SK-N-SH (cell line): ENCODE results near the gene TBC1D16. TPM values are rescaled to one million over a fixed set of nuclear protein-coding genes. Genes with fewer than 3 reads are reported as not detected.

ENCODE experiments used
- CTCF ChIA-PET: fragments of 300-600, 350-600 bp; formaldehyde crosslinking; extraction: SDS; loops from one replicate; lab custom pipeline; 2021; lab: Yijun Ruan, JAX
- POLR2A ChIA-PET: fragments of 350-600 bp; sonication (Branson Sonifier 250); formaldehyde crosslinking; extraction: SDS; loops from one replicate; lab custom pipeline; 2020; ENCODE audit warnings: antibody characterized with exemption, inconsistent platforms; lab: Yijun Ruan, JAX
- DNase-seq: peaks from one replicate; pipeline ENCODE4 v3.0.0; 2012
- H2AFZ ChIP-seq: fragments of 200-600 bp; sonication (generic); 2 replicates; pipeline ENCODE4 v1.8.1; 2016; ENCODE audit warnings: antibody characterized with exemption, mild to moderate bottlenecking, low read depth
- H3F3A ChIP-seq: fragments of 200-600 bp; sonication (generic); replicated peaks from 2 replicates; pipeline ENCODE3; 2016; ENCODE audit warnings: antibody characterized with exemption, mild to moderate bottlenecking; ENCODE audit not compliant: insufficient read depth
- H3K27ac ChIP-seq, 2 experiments: fragments of 200-500 bp in 1 of 2; fragments of 200-600 bp in 1 of 2; sonication (Bioruptor generic) in 1 of 2; sonication (generic), shearing (Covaris generic) in 1 of 2; 2 replicates each; pipeline versions ENCODE4 v1.5.1 to v1.6.1; 2014 to 2016; ENCODE audit warnings: low read depth in 2 of 2, inconsistent platforms in 1 of 2, low read length in 1 of 2, mild to moderate bottlenecking in 1 of 2, mixed read lengths in 1 of 2
- H3K27me3 ChIP-seq: fragments of 200-600 bp; sonication (generic), shearing (Covaris generic); 2 replicates; pipeline ENCODE4 v1.6.1; 2016; ENCODE audit warnings: mixed run types; ENCODE audit not compliant: insufficient read depth
- H3K36me3 ChIP-seq, 2 experiments: fragments of 200-500 bp in 1 of 2; fragments of 200-600 bp in 1 of 2; sonication (Bioruptor generic) in 1 of 2; sonication (generic) in 1 of 2; replicated peaks in 1 of 2; 2 replicates each; pipeline versions ENCODE3 to v1.5.1; 2014 to 2016; ENCODE audit warnings: low read length in 1 of 2, mild to moderate bottlenecking in 1 of 2; ENCODE audit not compliant: insufficient read depth in 2 of 2, control insufficient read depth in 1 of 2
- H3K4me1 ChIP-seq, 2 experiments: fragments of 200-500 bp in 1 of 2; fragments of 200-600 bp in 1 of 2; sonication (Bioruptor generic) in 1 of 2; sonication (generic), shearing (Covaris generic) in 1 of 2; 2 replicates each; pipeline versions ENCODE4 v1.5.1 to v1.6.1; 2014 to 2016; ENCODE audit warnings: low read depth in 1 of 2, low read length in 1 of 2, mixed run types in 1 of 2; ENCODE audit not compliant: insufficient read depth in 2 of 2, control insufficient read depth in 1 of 2
- H3K4me2 ChIP-seq: fragments of 200-600 bp; sonication (generic), shearing (Covaris generic); 2 replicates; pipeline ENCODE4 v1.6.1; 2017; ENCODE audit warnings: mixed run types
- H3K4me3 ChIP-seq, 2 experiments: fragments of 200-500 bp in 1 of 2; fragments of 200-600 bp in 1 of 2; sonication (Bioruptor generic) in 1 of 2; sonication (generic), shearing (Covaris generic) in 1 of 2; 2 replicates each; pipeline versions ENCODE4 v1.5.1 to v1.8.1; 2014 to 2016; ENCODE audit warnings: low read depth in 2 of 2, inconsistent platforms in 1 of 2, low read length in 1 of 2, mild to moderate bottlenecking in 1 of 2, mixed read lengths in 1 of 2, moderate library complexity in 1 of 2
- H3K79me2 ChIP-seq: fragments of 200-600 bp; sonication (generic); 2 replicates; pipeline ENCODE4 v1.8.1; 2017; ENCODE audit warnings: mild to moderate bottlenecking; ENCODE audit not compliant: insufficient read depth
- H3K9ac ChIP-seq: fragments of 200-600 bp; sonication (generic); 2 replicates; pipeline ENCODE4 v1.6.1; 2017; ENCODE audit warnings: mixed run types
- H3K9me2 ChIP-seq: fragments of 200-600 bp; sonication (generic); 2 replicates; pipeline ENCODE4 v1.6.1; 2017; ENCODE audit warnings: mixed run types
- H3K9me3 ChIP-seq: fragments of 200-600 bp; sonication (generic); 2 replicates; pipeline ENCODE4 v1.6.1; 2017; ENCODE audit warnings: mixed run types, mild to moderate bottlenecking, moderate library complexity
- H4K20me1 ChIP-seq: fragments of 200-600 bp; sonication (generic); 2 replicates; pipeline ENCODE4 v1.6.1; 2017; ENCODE audit warnings: mild to moderate bottlenecking, mixed run types; ENCODE audit not compliant: insufficient read depth
- CHD2 ChIP-seq: fragments of 150-350 bp; IDR thresholded peaks from 2 replicates; pipeline ENCODE4 v1.6.1; 2018; ENCODE audit warnings: low read length; ENCODE audit not compliant: partially characterized antibody
- EZH2phosphoT487 ChIP-seq: fragments of 200-600 bp; sonication (generic); IDR thresholded peaks from 2 replicates; pipeline ENCODE4 v1.6.1; 2017; ENCODE audit warnings: low read depth, mixed run types, mild to moderate bottlenecking, antibody characterized with exemption, moderate library complexity, borderline replicate concordance
- FOSL2 ChIP-seq: IDR thresholded peaks from 2 replicates; pipeline ENCODE4 v1.4.0; 2012; ENCODE audit warnings: low read depth, mild to moderate bottlenecking, moderate library complexity, borderline replicate concordance
- FOXJ3 ChIP-seq: sonication (generic); formaldehyde crosslinking; IDR thresholded peaks from 2 replicates; pipeline ENCODE4 v1.5.1; 2020; ENCODE audit warnings: mild to moderate bottlenecking, missing genetic modification reagents
- FOXM1 ChIP-seq: IDR thresholded peaks from 2 replicates; pipeline ENCODE4 v1.4.0; 2012; ENCODE audit warnings: low read depth, mild to moderate bottlenecking
- GABPA ChIP-seq: IDR thresholded peaks from 2 replicates; pipeline ENCODE4 v1.4.0; 2012; ENCODE audit warnings: low read depth, mild to moderate bottlenecking
- GATA2 ChIP-seq: sonication (generic); formaldehyde crosslinking; IDR thresholded peaks from 2 replicates; pipeline ENCODE4 v1.5.0; 2020; ENCODE audit warnings: mild to moderate bottlenecking, missing genetic modification reagents
- MXI1 ChIP-seq: IDR thresholded peaks from 2 replicates; pipeline ENCODE4 v1.6.1; 2012; ENCODE audit warnings: mild to moderate bottlenecking, low read depth, low read length, improper control_type of control experiment
- NRF1 ChIP-seq: IDR thresholded peaks from 2 replicates; pipeline ENCODE4 v1.6.1; 2012; ENCODE audit warnings: low read depth, mild to moderate bottlenecking, low read length
- RAD21 ChIP-seq: IDR thresholded peaks from 2 replicates; pipeline ENCODE4 v1.6.1; 2012; ENCODE audit warnings: mild to moderate bottlenecking, low read length
- RCOR1 ChIP-seq: fragments of 150-350 bp; IDR thresholded peaks from 2 replicates; pipeline ENCODE4 v1.6.1; 2017; ENCODE audit warnings: antibody characterized with exemption, low read length
- RXRA ChIP-seq: IDR thresholded peaks from 2 replicates; pipeline ENCODE4 v1.4.0; 2012; ENCODE audit warnings: low read depth, mild to moderate bottlenecking, borderline replicate concordance
- SIN3A ChIP-seq: IDR thresholded peaks from 2 replicates; pipeline ENCODE4 v1.6.1; 2012; ENCODE audit warnings: low read depth, mild to moderate bottlenecking, low read length, moderate library complexity, borderline replicate concordance
- TEAD4 ChIP-seq: IDR thresholded peaks from 2 replicates; pipeline ENCODE4 v1.4.0; 2012; ENCODE audit warnings: mild to moderate bottlenecking, borderline replicate concordance; ENCODE audit not compliant: insufficient read depth
- YY1 ChIP-seq: IDR thresholded peaks from 2 replicates; pipeline ENCODE4 v1.4.0; 2012; ENCODE audit warnings: low read depth, mild to moderate bottlenecking
- ZBTB33 ChIP-seq: IDR thresholded peaks from 2 replicates; pipeline ENCODE4 v1.4.0; 2012; ENCODE audit warnings: low read depth, borderline replicate concordance
- WGBS: methylation state at CpG from one replicate; pipeline ENCODE4 v1.1.6; 2017; ENCODE audit warnings: low lambda C conversion rate; 5-methylcytosine and 5-hydroxymethylcytosine counted together
- polyA plus RNA-seq, 3 experiments: library from polyadenylated mRNA; depleted of rRNA; stranded (reverse); fragments of >200 nt; gene quantifications; 2 replicates each; pipeline ENCODE4 v1.2.3, GENCODE V29; 2012
- TF ChIP-seq, protein P1 (sequence below): IDR thresholded peaks from 2 replicates; pipeline ENCODE4 v1.6.1; 2012; ENCODE audit warnings: mild to moderate bottlenecking, low read depth, low read length, moderate library complexity
- TF ChIP-seq, protein P2 (sequence below): IDR thresholded peaks from 2 replicates; pipeline ENCODE4 v1.4.0; 2012; ENCODE audit warnings: low read depth, borderline replicate concordance
- TF ChIP-seq, protein P3 (sequence below): IDR thresholded peaks from 2 replicates; pipeline ENCODE4; 2012

Gene TBC1D16
- polyA plus RNA-seq, 1 of the 3 experiments (the other 2 are of a cell fraction), result 14.5 TPM

- no peak overlapping the region for H3K27ac ChIP-seq
- peaks cover 5% of the 10 kb centered on the region; the same call in 1 of the 2 replicates for H3K79me2 ChIP-seq
- no peak overlapping the region for H3K4me3 ChIP-seq
- TF ChIP-seq SIN3A (no peak), NRF1 (no peak), EZH2phosphoT487 (no peak), GABPA (no peak), TEAD4 (no peak), FOSL2 (no peak), GATA2 (no peak), RXRA (no peak), MXI1 (no peak), RAD21 (no peak), CHD2 (no peak), ZBTB33 (no peak), RCOR1 (no peak), FOXM1 (no peak), FOXJ3 (CRISPR knock-in tag) (no peak), YY1 (no peak)
- TF ChIP-seq, protein P1, sequence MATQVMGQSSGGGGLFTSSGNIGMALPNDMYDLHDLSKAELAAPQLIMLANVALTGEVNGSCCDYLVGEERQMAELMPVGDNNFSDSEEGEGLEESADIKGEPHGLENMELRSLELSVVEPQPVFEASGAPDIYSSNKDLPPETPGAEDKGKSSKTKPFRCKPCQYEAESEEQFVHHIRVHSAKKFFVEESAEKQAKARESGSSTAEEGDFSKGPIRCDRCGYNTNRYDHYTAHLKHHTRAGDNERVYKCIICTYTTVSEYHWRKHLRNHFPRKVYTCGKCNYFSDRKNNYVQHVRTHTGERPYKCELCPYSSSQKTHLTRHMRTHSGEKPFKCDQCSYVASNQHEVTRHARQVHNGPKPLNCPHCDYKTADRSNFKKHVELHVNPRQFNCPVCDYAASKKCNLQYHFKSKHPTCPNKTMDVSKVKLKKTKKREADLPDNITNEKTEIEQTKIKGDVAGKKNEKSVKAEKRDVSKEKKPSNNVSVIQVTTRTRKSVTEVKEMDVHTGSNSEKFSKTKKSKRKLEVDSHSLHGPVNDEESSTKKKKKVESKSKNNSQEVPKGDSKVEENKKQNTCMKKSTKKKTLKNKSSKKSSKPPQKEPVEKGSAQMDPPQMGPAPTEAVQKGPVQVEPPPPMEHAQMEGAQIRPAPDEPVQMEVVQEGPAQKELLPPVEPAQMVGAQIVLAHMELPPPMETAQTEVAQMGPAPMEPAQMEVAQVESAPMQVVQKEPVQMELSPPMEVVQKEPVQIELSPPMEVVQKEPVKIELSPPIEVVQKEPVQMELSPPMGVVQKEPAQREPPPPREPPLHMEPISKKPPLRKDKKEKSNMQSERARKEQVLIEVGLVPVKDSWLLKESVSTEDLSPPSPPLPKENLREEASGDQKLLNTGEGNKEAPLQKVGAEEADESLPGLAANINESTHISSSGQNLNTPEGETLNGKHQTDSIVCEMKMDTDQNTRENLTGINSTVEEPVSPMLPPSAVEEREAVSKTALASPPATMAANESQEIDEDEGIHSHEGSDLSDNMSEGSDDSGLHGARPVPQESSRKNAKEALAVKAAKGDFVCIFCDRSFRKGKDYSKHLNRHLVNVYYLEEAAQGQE, result no peak
- TF ChIP-seq, protein P2, sequence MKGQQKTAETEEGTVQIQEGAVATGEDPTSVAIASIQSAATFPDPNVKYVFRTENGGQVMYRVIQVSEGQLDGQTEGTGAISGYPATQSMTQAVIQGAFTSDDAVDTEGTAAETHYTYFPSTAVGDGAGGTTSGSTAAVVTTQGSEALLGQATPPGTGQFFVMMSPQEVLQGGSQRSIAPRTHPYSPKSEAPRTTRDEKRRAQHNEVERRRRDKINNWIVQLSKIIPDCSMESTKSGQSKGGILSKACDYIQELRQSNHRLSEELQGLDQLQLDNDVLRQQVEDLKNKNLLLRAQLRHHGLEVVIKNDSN, result no peak
- TF ChIP-seq, protein P3, sequence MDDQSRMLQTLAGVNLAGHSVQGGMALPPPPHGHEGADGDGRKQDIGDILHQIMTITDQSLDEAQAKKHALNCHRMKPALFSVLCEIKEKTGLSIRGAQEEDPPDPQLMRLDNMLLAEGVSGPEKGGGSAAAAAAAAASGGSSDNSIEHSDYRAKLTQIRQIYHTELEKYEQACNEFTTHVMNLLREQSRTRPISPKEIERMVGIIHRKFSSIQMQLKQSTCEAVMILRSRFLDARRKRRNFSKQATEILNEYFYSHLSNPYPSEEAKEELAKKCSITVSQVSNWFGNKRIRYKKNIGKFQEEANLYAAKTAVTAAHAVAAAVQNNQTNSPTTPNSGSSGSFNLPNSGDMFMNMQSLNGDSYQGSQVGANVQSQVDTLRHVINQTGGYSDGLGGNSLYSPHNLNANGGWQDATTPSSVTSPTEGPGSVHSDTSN, result no peak
- no peaks in the 10 kb centered on the region for H3K9me2 ChIP-seq
- H3F3A ChIP-seq, result peaks cover 8% of the 10 kb centered on the region
- no peaks in the 10 kb centered on the region for H3K9me3 ChIP-seq
- ChIA-PET CTCF (interaction anchor here (0.8 to 13.1 kb wide), 15 partner anchors 12 to 284 kb away, joined by 3 to 209 read pairs (median 5); partner anchors contain the start of gene CBX4), POLR2A (no interaction called here)
- peaks cover 7 to 26% of the 10 kb centered on the region in 2 experiments; a peak in 3 of 4 replicates for H3K4me1 ChIP-seq
- H3K9ac ChIP-seq, result no peak overlapping the region
- no peak for DNase-seq
- no peaks in the 10 kb centered on the region for H3K36me3 ChIP-seq
- WGBS, result 86% methylated on average over 10 of the region's 10 CpGs
- H4K20me1 ChIP-seq, result peaks cover 11% of the 10 kb centered on the region
- no peak overlapping the region for H2AFZ ChIP-seq
- no peak overlapping the region for H3K4me2 ChIP-seq
- no peaks in the 10 kb centered on the region for H3K27me3 ChIP-seq
Measured at GRCh38 chr17:79992649-79993389, 42.9 kb downstream of the TBC1D16 start.
